ENCODE data around the gene ENAH. TPM values are rescaled to one million over a fixed set of nuclear protein-coding genes. Genes with fewer than 3 reads are reported as not detected.

The ENAH gene
- total RNA-seq, 4 donors from 2014 or later: 8.6 to 42.5 (median 35.9) TPM

GRCh38 chr1:225440380-225441221, 212.3 kb downstream of the ENAH start:
- WGBS, 2 donors: 83 to 85% methylated on average over 3 to 4 of the region's 4 CpGs
- Histone ChIP-seq H3K9me3 (no peaks in the 10 kb centered on the region), H3K27me3 (no peaks in the 10 kb centered on the region), H3K27ac (peak overlapping the region in 3 of 4 donors; percentile 22 to 37 (median 32)), H3K4me3 (no peak overlapping the region), H3K4me1 (peaks cover 7 to 48% (median 15%) of the 10 kb centered on the region in 3 donors), H3K36me3 (no peaks in the 10 kb centered on the region)
- no peak for TF ChIP-seq CTCF (IDR thresholded peaks at IDR 0.05)
- TF ChIP-seq POLR2A (IDR thresholded peaks at IDR 0.05): no peak
- intact Hi-C loops (cut with DNase I): no loop called here
- DNase-seq: no peak

GRCh38 chr1:225437710-225438437, 215.0 kb downstream of the ENAH start:
- Histone ChIP-seq H3K27me3 (no peaks in the 10 kb centered on the region), H3K36me3 (no peaks in the 10 kb centered on the region), H3K27ac (peak overlapping the region in 2 of 4 donors; percentile 14 to 33), H3K4me1 (peaks cover 0 to 23% (median 0%) of the 10 kb centered on the region in 3 donors), H3K9me3 (no peaks in the 10 kb centered on the region), H3K4me3 (no peak overlapping the region)
- no peak for DNase-seq
- intact Hi-C loops (cut with DNase I): no loop called here
- 77 to 86% methylated on average over 5 of the region's 5 CpGs for WGBS, 2 donors
- no peak for TF ChIP-seq POLR2A (IDR thresholded peaks at IDR 0.05)
- TF ChIP-seq CTCF (IDR thresholded peaks at IDR 0.05): peak in 5 of 6 experiments; percentile 11 to 40 (median 29)

Other genes starting within 250 kb of the ENAH start
- 10 to 100 TPM; 39.8 to 50.0 (median 42.9) TPM for gene LBR, start 225.1 kb downstream of the ENAH start, total RNA-seq
- gene SRP9, start 124.7 kb upstream of the ENAH start, total RNA-seq: 100 to 1,000 TPM; 115 to 229 (median 175) TPM
- 100 to 1,000 TPM in 3 of 4 donors, 10 to 100 TPM in 1; 78.7 to 237 (median 151) TPM for gene EPHX1, start 157.0 kb upstream of the ENAH start, total RNA-seq
- 10 to 100 TPM in 3 of 4 donors, 1 to 10 TPM in 1; 9.8 to 27.1 (median 18.3) TPM for gene TMEM63A, start 229.3 kb upstream of the ENAH start, total RNA-seq
- not detected for gene LEFTY1, start 236.0 kb upstream of the ENAH start, total RNA-seq

All from esophagus squamous epithelium (tissue), 5 donors.